ENCODE results near the gene RAB34. TPM values are rescaled to one million over a fixed set of nuclear protein-coding genes. Genes with fewer than 3 reads are reported as not detected.

RAB34 gene
- total RNA-seq, 1 experiment from 2014 or later = 105 TPM

DNA sequence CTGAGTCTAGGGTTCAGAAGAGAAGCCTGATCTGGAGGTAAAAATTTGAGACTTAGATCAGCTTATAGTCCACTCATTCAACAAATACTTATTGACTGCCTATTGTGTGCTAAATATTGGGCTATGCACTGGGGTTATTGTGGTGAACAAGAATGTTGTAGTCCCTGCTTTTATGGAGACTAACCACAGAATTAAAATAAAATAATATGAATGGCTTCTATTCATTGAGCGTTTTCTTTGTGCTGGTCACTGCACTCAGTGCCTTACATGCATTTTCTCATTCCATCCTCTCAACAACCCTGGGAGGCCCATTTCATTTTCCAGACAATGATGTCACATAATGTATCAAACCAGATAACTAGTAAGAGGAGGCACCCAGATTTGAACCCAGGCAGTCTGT lies 15.7 kb upstream of the RAB34 start:
- H3K9me3 Mint-ChIP-seq (ENCODE audit: unreplicated experiment) = no peaks in the 10 kb centered on the region
- intact Hi-C loops (cut with micrococcal nuclease) = no loop called here

GRCh38 chr17:28729950-28730330 lies 12.3 kb upstream of the RAB34 start:
- Mint-ChIP-seq H3K4me3 (ENCODE audit: unreplicated experiment) (no peak overlapping the region), H3K36me3 (ENCODE audit: insufficient read depth, unreplicated experiment) (peaks cover 28% of the 10 kb centered on the region), H3K4me1 (ENCODE audit: insufficient read depth, unreplicated experiment) (peaks cover 23% of the 10 kb centered on the region), H3K27me3 (ENCODE audit: insufficient read depth, unreplicated experiment) (no peaks in the 10 kb centered on the region), H3K9me3 (ENCODE audit: unreplicated experiment) (no peaks in the 10 kb centered on the region), H3K27ac (ENCODE audit: low read depth, unreplicated experiment) (peak overlapping the region; percentile 99)
- intact Hi-C loops (cut with micrococcal nuclease) = loop anchor here (1.0 kb wide), 1 partner anchor 13 kb away; no protein-coding TSS in a partner anchor
- POLR2A ChIA-PET = interaction anchor here (0.8 to 18.0 kb wide), 5 partner anchors 11 to 329 kb away, joined by 3 to 1135 read pairs (median 73); partner anchors contain the start of genes FLOT2, PHF12, RPL23A and TRAF4
- no peak for TF ChIP-seq CTCF (IDR thresholded peaks at IDR 0.05; ENCODE audit: unreplicated experiment)
- no TSS peak for BruUV-seq (replicated peaks)
- CTCF ChIA-PET = interaction anchor here (0.6 to 9.2 kb wide), 2 partner anchors 18 to 60 kb away, joined by 4 to 365 read pairs; partner anchors contain the start of gene TRAF4
- no peak for DNase-seq (ENCODE audit: unreplicated experiment)

More for the DNA sequence above, 15.7 kb upstream of the RAB34 start:
- DNase-seq (ENCODE audit: unreplicated experiment) = no peak
- BruUV-seq (replicated peaks) = no TSS peak
- Mint-ChIP-seq H3K4me3 (ENCODE audit: unreplicated experiment) (no peak overlapping the region), H3K36me3 (ENCODE audit: insufficient read depth, unreplicated experiment) (peaks cover 6% of the 10 kb centered on the region), H3K27ac (ENCODE audit: low read depth, unreplicated experiment) (no peak overlapping the region), H3K4me1 (ENCODE audit: insufficient read depth, unreplicated experiment) (peaks cover 11% of the 10 kb centered on the region), H3K27me3 (ENCODE audit: insufficient read depth, unreplicated experiment) (no peaks in the 10 kb centered on the region)
- POLR2A ChIA-PET = interaction anchor here (1.8 to 18.0 kb wide), 2 partner anchors 13 kb away, joined by 6 to 1135 read pairs; partner anchors contain the start of genes RPL23A and TRAF4
- TF ChIP-seq CTCF (IDR thresholded peaks at IDR 0.05; ENCODE audit: unreplicated experiment) = no peak
- CTCF ChIA-PET = no interaction called here

DNA sequence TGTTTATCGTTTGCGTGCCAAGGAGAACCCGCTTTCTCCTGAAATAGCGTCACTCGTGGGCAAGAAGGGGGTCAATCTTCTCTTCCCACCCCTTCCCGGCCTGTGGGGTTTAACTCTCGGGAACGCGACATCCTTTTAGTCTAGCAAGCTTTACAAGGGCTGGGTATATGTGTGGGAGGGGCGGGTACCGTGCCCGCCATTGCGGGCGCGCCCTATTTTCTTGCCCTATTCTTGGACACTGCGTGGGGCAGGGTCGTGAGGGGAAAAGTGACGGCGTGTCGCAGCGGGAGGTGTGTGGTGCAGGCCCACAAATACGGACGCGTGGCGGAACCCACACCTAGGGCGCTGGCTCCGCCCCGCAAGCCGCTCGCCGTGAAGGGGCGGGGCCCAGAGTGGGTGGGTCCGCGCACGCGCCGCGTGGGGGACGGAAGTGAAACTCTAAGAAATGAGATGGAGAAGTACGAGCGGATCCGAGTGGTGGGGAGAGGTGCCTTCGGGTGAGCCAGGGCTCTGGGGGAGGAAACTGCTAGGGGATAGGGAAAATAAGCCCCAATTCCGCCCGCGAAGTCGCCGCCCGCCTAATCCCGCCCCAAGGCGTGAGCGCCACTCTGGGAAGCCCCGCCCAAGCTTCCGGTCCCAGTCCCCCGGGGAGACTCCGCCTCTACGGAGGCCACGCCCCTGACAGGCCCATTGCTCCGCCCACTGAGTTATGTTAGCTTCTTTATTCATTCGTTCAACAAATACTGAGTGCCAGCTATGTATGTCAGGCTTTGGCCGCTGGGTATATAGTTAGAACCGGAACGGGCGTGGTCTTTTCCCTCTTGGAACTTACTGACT lies 10.9 kb upstream of the RAB34 start, which contains the start of gene NEK8:
Gene NEK8, plus strand, starts transcription at position 425 of the 837 bp plus-strand sequence. Its CDS starts 26 bp downstream, at position 451.
- TF ChIP-seq CTCF (IDR thresholded peaks at IDR 0.05; ENCODE audit: unreplicated experiment) = no peak
- peak; percentile 98 for DNase-seq (ENCODE audit: unreplicated experiment)
- peak within 1 kb of the TSS; percentile 99 for H3K27ac Mint-ChIP-seq (ENCODE audit: low read depth, unreplicated experiment)
- H3K4me1 Mint-ChIP-seq (ENCODE audit: insufficient read depth, unreplicated experiment) = peaks cover 32% of the 10 kb centered on the region
- CTCF ChIA-PET = interaction anchor here (0.6 to 9.2 kb wide), 9 partner anchors 12 to 230 kb away, joined by 3 to 365 read pairs (median 6); partner anchors contain the start of genes FAM222B and TRAF4
- intact Hi-C loops (cut with micrococcal nuclease) = loop anchor here (1.0 kb wide), 1 partner anchor 15 kb away; no protein-coding TSS in a partner anchor
- POLR2A ChIA-PET = interaction anchor here (0.6 to 18.0 kb wide), 20 partner anchors 9 to 1693 kb away, joined by 3 to 1135 read pairs (median 10); partner anchors contain the start of genes DHRS13, FAM222B, FLOT2 and PHF12
- peak within 1 kb of the TSS; percentile 91 for H3K4me3 Mint-ChIP-seq (ENCODE audit: unreplicated experiment)
- H3K36me3 Mint-ChIP-seq (ENCODE audit: insufficient read depth, unreplicated experiment) = peaks cover 36% of the 10 kb centered on the region
- no peaks in the 10 kb centered on the region for H3K9me3 Mint-ChIP-seq (ENCODE audit: unreplicated experiment)
- TSS peak; percentile 29 for BruUV-seq (replicated peaks)
- H3K27me3 Mint-ChIP-seq (ENCODE audit: insufficient read depth, unreplicated experiment) = no peaks in the 10 kb centered on the region
